ENCODE data around the gene NDOR1. TPM values are rescaled to one million over a fixed set of nuclear protein-coding genes. Genes with fewer than 3 reads are reported as not detected.
A peak's percentile ranks its signal among the peaks of the same experiment; 100 is the strongest.
"Not testable (repeated sequence)": the region's sequence is repeated elsewhere in the genome, so short reads cannot be mapped to it uniquely, and the experiment has no call there.

Gene NDOR1
- total RNA-seq, 1 experiment from 2014 or later = 31.8 TPM

- Mint-ChIP-seq H3K4me3 (ENCODE audit: unreplicated experiment) (no peak overlapping the region), H3K9me3 (ENCODE audit: unreplicated experiment) (no peaks in the 10 kb centered on the region), H3K27me3 (ENCODE audit: insufficient read depth, unreplicated experiment) (peaks cover 3% of the 10 kb centered on the region), H3K36me3 (ENCODE audit: insufficient read depth, unreplicated experiment) (peaks cover 47% of the 10 kb centered on the region), H3K27ac (ENCODE audit: unreplicated experiment) (no peak overlapping the region), H3K4me1 (ENCODE audit: low read depth, unreplicated experiment) (peaks cover 13% of the 10 kb centered on the region)
- TF ChIP-seq, protein P1, sequence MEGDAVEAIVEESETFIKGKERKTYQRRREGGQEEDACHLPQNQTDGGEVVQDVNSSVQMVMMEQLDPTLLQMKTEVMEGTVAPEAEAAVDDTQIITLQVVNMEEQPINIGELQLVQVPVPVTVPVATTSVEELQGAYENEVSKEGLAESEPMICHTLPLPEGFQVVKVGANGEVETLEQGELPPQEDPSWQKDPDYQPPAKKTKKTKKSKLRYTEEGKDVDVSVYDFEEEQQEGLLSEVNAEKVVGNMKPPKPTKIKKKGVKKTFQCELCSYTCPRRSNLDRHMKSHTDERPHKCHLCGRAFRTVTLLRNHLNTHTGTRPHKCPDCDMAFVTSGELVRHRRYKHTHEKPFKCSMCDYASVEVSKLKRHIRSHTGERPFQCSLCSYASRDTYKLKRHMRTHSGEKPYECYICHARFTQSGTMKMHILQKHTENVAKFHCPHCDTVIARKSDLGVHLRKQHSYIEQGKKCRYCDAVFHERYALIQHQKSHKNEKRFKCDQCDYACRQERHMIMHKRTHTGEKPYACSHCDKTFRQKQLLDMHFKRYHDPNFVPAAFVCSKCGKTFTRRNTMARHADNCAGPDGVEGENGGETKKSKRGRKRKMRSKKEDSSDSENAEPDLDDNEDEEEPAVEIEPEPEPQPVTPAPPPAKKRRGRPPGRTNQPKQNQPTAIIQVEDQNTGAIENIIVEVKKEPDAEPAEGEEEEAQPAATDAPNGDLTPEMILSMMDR (IDR thresholded peaks at IDR 0.05; ENCODE audit: insufficient read depth in 1 of 2, low read depth in 1 of 2, low read length in 1 of 2, severe bottlenecking in 1 of 2, unreplicated experiment in 1 of 2) = no peak
- DNase-seq = no peak
- H3K4me1 ChIP-seq = peaks cover 28% of the 10 kb centered on the region
- intact Hi-C loops (cut with micrococcal nuclease; ENCODE audit: unreplicated experiment) = loop anchor here (5.0 kb wide), 1 partner anchor 36 kb away; the partner anchor contains the start of gene TPRN
- ChIA-PET CTCF (interaction anchor here (1.5 kb wide), 1 partner anchor 15 kb away, joined by 3 read pairs; no protein-coding TSS in a partner anchor), POLR2A (no interaction called here)
- no TSS peak for BruUV-seq (replicated peaks)
- H3K27me3 ChIP-seq (replicated peaks; ENCODE audit: control insufficient read depth, insufficient read depth, low read length) = no peaks in the 10 kb centered on the region
- no peak overlapping the region for H3K4me3 ChIP-seq (ENCODE audit: low read depth, low read length)
- H3K9me3 ChIP-seq = no peaks in the 10 kb centered on the region
- 0 out of 2 replicates have a peak, but pooled peaks cover 2% of the 10 kb centered on the region for H3K36me3 ChIP-seq (ENCODE audit: control insufficient read depth, insufficient read depth, low read length)
Measured at GRCh38 chr9:137237759-137238726, 32.5 kb downstream of the NDOR1 start.

- H3K4me1 ChIP-seq = peaks cover 32% of the 10 kb centered on the region
- not testable (repeated sequence) for BruUV-seq (replicated peaks); H3K9me3 ChIP-seq; H3K27me3 Mint-ChIP-seq (ENCODE audit: insufficient read depth, unreplicated experiment); H3K9me3 Mint-ChIP-seq (ENCODE audit: unreplicated experiment); H3K27me3 ChIP-seq (replicated peaks; ENCODE audit: control insufficient read depth, insufficient read depth, low read length); DNase-seq; H3K36me3 ChIP-seq (ENCODE audit: control insufficient read depth, insufficient read depth, low read length)
- ChIA-PET POLR2A (interaction anchor here (0.6 to 2.4 kb wide), 9 partner anchors 15 to 169 kb away, joined by 3 to 39 read pairs (median 9); partner anchors contain the start of genes NELFB, RNF208 and SAPCD2), CTCF (interaction anchor here (0.7 to 1.6 kb wide), 8 partner anchors 10 to 292 kb away, joined by 3 to 6 read pairs (median 3); no protein-coding TSS in a partner anchor)
- peak overlapping the region; percentile 80 for H3K4me3 Mint-ChIP-seq (ENCODE audit: unreplicated experiment)
- intact Hi-C loops (cut with micrococcal nuclease; ENCODE audit: unreplicated experiment) = loop anchor here (2.0 to 10.0 kb wide), 4 partner anchors 17 to 445 kb away; partner anchors contain the start of genes CCDC183, RNF208, TMEM141 and TPRN
- H3K4me1 Mint-ChIP-seq (ENCODE audit: low read depth, unreplicated experiment) = peaks cover 12% of the 10 kb centered on the region
- peaks cover 56% of the 10 kb centered on the region for H3K36me3 Mint-ChIP-seq (ENCODE audit: insufficient read depth, unreplicated experiment)
- peak overlapping the region; percentile 80 for H3K4me3 ChIP-seq (ENCODE audit: low read depth, low read length)
- peak overlapping the region; percentile 74 for H3K27ac Mint-ChIP-seq (ENCODE audit: unreplicated experiment)
Measured at GRCh38 chr9:137239541-137240200, 34.2 kb downstream of the NDOR1 start.

- ChIA-PET CTCF (interaction anchor here (0.8 to 2.7 kb wide), 11 partner anchors 11 to 293 kb away, joined by 3 to 13 read pairs (median 4); partner anchors contain the start of gene NRARP), POLR2A (interaction anchor here (0.5 to 2.4 kb wide), 31 partner anchors 9 to 1333 kb away, joined by 3 to 39 read pairs (median 4); partner anchors contain the start of genes CAMSAP1, ENTPD8, MAN1B1 and MRPL41)
- intact Hi-C loops (cut with micrococcal nuclease; ENCODE audit: unreplicated experiment) = loop anchor here (2.0 to 10.0 kb wide), 3 partner anchors 18 to 446 kb away; partner anchors contain the start of genes CCDC183, RNF208 and TMEM141
- Histone ChIP-seq H3K9me3 (no peaks in the 10 kb centered on the region), H3K27me3 (replicated peaks; ENCODE audit: control insufficient read depth, insufficient read depth, low read length) (no peaks in the 10 kb centered on the region), H3K4me3 (ENCODE audit: low read depth, low read length) (peak overlapping the region; percentile 80), H3K36me3 (ENCODE audit: control insufficient read depth, insufficient read depth, low read length) (peaks cover 2% of the 10 kb centered on the region; the same call in 1 of the 2 replicates), H3K4me1 (peaks cover 31% of the 10 kb centered on the region)
- TF ChIP-seq, protein P1 (IDR thresholded peaks at IDR 0.05; ENCODE audit: insufficient read depth in 1 of 2, low read depth in 1 of 2, low read length in 1 of 2, severe bottlenecking in 1 of 2, unreplicated experiment in 1 of 2) = peak in 1 of 2 experiments; percentile 43
- no peaks in the 10 kb centered on the region for H3K9me3 Mint-ChIP-seq (ENCODE audit: unreplicated experiment)
- H3K27me3 Mint-ChIP-seq (ENCODE audit: insufficient read depth, unreplicated experiment) = peaks cover 3% of the 10 kb centered on the region
- H3K4me3 Mint-ChIP-seq (ENCODE audit: unreplicated experiment) = peak overlapping the region; percentile 80
- peak overlapping the region; percentile 95 for H3K27ac Mint-ChIP-seq (ENCODE audit: unreplicated experiment)
- H3K36me3 Mint-ChIP-seq (ENCODE audit: insufficient read depth, unreplicated experiment) = peaks cover 58% of the 10 kb centered on the region
- TSS peak; percentile 61 for BruUV-seq (replicated peaks)
- peaks cover 7% of the 10 kb centered on the region for H3K4me1 Mint-ChIP-seq (ENCODE audit: low read depth, unreplicated experiment)
- DNase-seq = no peak
Measured at GRCh38 chr9:137240318-137240840, 34.9 kb downstream of the NDOR1 start.

Data from Caco-2 (cell line).